SIG-M5 (cell line): ENCODE data around the gene COLEC12.
"Not testable (repeated sequence)": the region's sequence is repeated elsewhere in the genome, so short reads cannot be mapped to it uniquely, and the experiment has no call there.

Source experiments
- DNase-seq: peaks from one replicate; lab custom pipeline; 2025; lab: John Stamatoyannopoulos, UW

The COLEC12 gene

DNA sequence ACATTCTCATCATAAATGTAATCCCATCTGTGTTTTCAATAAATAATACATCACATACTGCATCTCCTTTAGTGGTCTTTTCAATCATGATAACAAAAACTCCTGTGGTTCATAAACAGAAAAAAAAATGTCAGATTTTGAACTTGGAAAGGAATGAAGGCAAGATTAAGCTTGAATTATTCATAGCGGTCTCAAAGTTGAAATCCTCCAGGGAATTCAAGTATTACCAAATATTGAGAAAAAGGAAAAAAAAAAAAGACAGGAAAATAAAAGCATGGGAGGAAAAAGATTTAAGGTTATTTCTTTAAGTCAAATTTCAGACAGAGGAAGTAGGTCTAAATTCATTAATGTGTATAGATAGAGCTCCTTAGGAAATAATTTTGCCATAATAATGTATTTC, 92.1 kb downstream of the COLEC12 start:
- DNase-seq, result no peak

DNA sequence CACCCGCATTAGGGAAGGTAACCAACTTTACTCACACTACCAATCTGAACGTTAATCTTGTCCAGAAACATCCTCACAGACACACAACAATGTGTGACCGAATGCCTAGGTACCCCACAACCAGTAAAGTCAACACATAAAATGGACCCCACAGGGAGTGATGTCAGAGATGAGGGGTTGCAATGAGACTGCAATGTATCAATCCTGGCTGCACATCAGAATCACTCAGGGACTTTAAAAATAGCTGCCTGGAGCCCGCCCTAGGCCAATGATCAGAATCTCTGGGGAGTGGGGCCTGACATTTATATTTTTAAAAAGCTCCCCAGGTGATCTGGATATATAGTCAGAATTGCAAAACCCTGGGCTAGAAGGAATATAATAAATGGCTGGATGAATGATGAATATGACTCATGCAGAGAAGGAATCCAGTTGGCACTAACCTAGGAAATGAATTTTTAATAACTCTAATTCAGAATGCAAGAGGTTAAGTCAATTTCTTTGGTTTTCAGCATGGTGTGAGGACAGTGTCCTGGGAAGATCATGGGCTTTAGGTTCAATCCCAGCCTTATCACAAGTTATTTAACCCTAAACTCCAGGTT, 92.8 kb downstream of the COLEC12 start:
- DNase-seq, result no peak

DNA sequence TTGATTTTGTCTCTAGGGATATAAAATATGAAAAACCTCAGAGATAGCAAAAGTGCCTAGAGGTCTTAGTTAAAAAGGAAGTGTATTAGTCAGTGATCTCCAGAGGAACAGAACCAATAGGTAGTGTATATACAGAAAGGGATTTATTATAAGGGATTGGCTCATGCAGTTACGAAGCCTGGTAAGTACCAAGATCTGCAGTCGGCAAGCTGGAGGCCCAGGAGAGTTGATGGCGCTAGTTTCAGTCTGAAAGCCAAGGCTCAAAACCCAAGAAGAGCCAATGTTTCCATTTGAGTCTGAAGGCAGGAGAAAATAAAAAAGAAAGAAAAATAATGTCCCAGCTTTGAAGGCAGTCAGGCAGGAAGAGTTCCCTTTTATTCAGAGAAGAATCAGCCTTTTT, 93.3 kb downstream of the COLEC12 start:
- no peak for DNase-seq

DNA sequence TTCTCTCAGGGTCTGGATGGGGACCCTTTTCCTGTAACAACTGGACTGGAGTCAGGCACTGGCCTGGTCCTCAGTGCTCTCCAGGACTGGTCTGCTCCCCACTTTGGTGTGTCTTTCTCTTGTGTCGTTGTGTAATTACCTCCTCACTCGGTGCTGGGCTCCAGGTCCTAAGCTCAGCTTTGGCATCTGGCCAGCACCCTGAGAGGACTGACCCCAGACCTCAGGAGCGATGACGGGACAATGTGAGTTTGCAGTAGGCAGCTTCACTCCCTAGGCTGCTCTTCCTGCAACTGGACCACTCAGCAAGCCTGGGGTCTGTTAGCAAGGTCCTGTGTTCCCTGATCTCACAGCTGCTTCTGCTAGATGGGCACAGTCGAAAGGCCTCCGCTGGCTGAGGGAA, 93.8 kb downstream of the COLEC12 start:
- no peak for DNase-seq

DNA sequence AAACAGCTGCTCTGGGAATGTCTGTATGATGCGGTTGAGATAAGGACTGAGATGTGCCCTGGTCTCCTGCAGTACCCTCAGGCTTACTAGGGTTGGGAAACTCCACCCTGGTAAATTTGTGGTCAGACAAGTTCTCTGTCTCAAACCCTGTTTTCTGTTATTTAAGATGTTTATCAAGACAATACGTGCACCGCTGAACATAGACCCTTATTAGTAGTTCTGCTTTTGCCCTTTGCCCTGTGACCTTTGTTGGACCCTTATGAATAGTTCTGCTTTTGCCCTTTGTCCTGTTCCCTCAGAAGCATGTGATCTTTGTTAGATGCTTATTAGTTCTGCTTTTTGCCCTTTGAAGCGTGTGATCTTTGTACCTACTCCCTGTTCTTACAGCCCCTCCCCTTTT, 95.5 kb downstream of the COLEC12 start:
- DNase-seq, result not testable (repeated sequence)

DNA sequence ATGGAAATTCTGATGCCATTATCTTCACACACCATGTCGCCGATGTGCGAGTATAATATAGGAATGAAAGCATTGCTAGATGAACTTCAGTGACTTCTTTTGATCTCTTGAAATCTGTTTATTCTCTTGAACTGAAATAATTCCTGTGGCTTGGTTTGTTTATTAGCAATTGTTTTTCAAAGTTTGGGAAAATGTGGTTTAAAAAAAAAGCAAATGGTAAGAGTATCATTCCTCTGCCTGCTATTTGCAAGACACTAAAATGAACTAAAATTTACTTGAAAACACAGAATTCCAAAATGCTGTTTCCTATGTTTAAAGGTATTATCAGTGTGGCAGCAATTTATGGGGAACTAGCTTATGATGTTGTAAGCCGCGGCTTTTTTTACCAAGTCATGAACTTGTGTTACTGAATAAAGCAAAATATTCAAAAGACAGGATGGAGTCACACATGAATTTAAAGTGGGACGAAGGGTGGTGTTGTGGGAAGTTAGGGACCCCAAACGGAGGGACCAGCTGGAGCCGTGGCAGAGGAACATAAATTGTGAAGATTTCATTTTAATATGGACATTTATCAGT, 96.4 kb downstream of the COLEC12 start:
- DNase-seq, result no peak

DNA sequence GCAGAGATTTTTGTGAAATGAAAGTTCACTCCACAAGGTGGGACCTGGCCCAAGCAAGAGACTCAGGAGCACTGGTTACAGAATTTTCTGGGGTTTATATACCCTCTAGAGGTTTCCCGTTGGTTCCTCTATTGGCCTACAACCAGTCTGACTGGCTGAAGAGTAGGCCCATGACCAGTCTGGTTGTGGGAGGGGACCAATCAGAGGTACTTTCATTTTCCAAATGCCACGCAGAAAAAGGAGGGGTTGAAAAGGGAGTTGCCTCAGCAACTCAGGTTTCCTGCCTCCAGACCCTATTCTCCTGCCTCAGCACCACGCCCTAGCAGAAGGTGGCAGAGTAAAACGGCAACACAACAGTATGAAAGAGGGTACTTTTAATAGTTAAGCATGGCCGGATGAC, 98.4 kb downstream of the COLEC12 start:
- DNase-seq, result no peak

DNA sequence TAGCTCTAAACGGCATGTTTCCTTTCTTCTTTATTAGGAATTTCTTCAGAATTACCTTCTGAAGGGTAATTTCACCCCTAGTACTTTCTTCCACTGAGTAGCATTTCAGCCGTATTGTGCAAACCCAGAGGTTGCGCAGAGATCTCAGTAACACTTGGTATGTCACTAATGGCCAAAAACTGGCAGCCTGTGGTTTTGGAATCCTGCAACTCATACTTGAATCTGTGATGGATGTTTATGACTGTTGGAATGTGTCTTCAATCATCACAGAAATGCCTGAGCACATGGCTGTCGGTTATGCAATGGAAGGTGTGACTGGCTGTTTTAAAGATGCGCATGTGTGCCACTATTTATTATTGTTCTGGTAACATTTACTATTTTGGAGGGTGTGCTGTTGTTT, 100.0 kb downstream of the COLEC12 start:
- DNase-seq, result peak; percentile 25

DNA sequence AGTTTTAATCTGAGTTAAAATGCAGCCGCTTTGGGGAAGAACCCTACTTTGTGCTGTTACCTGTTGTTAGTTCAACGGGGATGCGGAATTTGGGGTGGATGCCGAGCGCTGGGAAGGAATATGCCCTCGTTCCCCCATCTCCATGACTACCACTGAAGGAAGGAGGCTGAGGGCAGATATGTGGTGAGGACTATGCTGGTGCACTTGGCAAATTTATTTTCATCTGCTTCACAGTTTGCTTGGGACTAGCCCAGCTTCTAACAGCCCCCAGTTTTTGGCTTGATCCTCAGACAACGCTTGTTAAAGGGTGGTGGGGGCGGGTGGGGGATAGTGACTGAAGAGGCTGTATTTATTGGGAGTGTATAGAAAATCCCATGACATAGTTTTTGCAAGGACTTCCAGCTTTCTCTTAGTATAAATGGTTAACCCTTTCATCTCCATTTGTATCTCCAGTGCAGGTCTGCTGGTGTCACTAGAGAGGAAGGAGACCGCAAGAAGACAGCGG, 100.8 kb downstream of the COLEC12 start:
- DNase-seq, result no peak

DNA sequence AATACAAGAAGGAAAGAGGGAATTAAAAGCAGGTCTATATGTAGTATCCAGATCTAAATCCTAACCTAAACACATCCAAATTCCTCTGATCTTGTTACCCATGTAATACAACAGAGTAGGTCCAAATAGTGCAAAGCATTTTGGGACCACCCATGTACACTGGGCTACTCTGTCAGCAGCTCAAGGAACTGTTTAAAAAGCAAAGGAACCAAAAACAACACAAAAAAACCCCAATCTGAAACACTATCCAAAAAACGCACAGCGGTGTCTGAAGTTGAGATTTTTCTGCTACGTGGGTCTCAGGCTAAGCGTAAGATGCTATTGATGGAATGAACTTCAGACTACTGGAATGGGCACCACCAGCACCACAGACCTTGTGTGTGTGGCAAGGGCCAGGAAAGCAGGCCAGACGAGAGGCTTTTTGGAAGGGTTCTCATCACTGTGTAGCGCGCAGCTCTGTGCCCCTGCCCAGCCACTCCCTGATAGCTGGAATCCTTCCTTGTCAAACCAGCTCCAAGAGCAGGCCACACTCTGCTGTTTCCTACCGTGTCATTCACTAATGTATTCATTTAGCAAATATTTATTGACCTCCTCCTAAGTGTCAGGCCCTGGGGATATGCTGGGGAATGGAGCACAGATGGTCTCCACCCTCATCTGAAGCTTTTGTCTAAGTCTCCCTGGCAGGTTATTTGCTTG, 101.4 kb downstream of the COLEC12 start:
- DNase-seq, result no peak

DNA sequence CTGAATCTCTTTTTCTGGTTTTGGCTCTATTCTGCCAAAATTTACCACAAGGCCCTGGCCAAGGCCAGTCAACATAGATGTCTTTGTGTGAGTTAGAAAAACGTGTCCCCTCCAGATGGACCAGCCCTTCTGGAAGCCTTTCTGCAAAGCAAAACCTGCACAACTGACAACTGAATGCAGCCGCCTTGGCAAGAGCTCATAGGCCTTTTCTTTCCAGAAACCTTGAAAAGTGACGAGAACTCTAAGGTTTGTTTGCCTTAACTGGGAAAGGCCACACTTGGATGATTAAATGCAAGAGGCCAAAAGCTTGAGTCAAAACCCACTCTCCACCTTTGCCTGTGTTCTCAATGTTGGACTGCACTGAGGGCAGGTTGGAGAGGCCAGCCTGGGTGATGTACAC, 103.9 kb downstream of the COLEC12 start:
- no peak for DNase-seq

DNA sequence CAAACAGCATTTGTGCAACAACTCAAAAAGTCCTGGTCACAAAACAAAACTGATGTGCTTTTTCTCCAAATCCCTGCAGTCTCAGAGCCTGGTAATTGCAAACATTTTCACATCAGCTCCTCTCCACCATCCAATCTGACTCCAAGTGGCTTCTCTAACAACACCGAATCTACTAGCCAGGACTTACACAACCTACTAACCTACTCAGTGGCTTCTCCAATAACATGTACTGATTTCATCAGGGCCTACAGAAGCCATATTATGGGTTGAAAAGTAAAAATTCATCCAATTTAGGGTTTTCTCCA, 104.3 kb downstream of the COLEC12 start:
- DNase-seq, result no peak

DNA sequence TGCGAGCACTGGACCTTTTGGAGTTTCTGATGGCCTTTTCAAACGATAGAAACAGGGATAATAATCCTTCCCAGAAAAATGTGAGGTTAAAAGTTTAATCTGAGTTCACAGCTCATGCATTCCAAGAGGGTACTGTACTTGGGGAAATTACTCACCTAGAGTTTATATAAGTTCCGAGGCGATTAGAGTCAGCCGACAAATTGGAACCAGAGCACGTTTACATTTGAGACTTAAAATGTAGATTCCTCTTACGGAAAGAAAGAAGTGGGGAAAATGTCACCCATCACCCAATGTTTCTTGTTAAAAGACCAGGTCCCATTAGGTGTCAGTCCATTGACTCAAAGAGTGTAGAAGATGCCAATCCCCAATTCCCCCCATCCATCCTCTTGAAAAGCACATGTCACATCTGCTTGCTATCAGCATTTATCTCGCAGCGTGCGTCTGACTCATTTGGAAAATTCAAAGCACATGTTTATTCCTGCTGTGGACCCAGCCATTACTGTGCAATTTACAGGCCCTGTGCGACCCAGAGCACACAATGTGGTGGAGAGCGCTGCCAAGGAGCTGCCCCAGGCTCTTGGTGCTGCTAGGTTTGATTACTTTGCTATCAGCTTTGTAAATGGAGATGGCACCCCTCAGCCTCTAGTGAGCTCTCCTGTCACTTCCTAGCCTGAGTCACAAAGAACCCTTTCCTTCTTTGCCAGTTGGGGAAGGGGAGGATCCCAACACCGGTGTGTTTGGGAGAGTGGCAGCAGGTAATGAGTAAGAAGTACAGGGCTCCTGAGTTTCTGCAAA, 104.8 kb downstream of the COLEC12 start:
- no peak for DNase-seq

DNA sequence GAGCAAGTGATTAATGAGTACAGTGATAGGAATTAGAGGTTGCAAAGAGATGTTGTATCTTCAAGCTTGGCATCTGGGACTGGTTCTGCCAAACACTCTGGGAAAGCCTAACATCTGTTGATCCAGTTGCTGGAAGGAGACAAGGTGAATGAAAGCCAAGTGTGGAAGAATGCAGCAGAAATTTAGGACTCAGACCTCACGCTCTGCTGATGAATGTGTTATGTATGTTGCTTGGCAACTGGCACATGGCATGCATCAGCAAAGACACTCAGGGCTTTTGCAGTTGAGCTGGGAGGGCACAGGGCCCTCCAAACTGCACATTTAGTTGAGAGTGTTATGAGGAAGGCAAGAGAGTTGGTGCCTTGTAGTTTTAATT, 105.5 kb downstream of the COLEC12 start:
- no peak for DNase-seq

DNA sequence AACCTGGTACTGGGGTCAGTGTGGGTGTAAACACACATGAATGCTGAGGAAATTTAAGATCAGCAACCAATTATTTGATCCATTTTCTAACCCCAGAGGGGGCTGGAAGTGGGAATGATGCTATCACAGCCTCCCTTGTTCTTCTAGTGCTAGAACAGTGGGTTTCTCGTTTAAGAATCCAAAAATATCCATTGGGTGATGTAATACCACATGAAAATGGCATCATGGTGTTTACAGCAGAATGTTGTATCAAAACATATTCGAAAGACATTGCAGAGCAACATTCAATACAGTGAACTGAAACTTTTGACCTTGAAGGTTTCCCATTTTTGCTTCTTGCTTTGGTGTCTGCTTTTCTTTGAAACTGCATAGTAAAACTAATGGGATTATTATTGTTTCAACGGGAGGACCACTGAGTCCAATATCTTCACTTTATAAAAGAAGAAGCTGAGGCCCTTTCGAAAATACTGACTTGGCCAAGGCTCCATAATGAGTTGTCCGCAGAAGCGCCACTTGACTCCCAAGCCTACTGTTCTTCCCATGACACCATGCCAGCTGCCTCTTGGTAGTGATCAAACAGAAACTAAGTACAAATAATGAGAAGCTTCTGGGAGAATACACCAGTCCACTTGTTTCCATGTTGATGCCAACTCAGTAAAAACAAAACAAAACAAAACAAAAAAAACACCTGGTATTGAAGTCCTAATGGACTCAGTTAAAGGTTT, 106.1 kb downstream of the COLEC12 start:
- no peak for DNase-seq

DNA sequence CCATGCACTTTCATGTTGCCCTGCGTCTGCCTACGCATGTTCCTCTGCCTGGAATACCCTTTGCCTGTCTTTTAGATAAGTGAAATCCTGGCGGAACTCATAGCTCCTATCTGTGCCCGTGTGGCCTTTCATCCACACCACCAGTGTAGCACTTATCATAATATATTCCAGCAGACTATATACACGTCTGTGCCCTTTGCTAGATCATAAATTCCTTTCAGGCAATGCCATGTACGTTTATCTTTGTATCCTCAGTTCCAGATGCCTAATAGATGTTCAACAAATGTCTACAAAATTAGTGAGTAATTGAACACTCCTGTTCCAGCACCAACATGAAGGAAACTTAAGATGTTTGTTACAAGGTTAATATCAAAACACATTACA, 106.9 kb downstream of the COLEC12 start:
- DNase-seq, result no peak

DNA sequence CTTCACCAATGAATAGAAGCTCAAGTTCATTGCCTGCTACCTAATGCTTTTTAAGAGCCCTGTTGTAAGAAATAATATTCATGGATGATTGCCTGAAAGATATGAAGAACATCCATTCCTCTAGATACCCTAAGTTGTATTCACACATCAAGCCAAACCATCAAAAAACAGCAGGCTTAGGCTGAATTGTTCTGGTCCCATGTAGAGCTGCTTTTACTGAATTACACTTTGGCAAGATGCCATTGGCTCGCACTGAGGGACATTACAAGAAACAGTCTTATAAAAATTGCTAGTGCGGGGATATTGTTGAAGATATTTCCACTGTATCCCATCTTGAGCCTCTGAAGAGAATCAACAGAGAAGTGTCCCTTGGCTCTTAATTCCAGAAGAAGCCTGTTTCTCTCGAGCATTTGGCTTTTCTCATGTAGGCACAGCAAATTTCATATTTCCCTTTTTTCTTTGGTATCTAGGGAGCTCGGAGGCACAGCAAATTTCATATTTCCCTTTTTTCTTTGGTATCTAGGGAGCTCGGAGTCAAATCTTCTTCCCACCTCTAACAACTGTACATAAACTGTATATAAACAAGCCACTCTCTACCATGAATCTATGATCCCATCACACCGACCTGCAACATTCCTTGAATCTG, 107.5 kb downstream of the COLEC12 start:
- no peak for DNase-seq

DNA sequence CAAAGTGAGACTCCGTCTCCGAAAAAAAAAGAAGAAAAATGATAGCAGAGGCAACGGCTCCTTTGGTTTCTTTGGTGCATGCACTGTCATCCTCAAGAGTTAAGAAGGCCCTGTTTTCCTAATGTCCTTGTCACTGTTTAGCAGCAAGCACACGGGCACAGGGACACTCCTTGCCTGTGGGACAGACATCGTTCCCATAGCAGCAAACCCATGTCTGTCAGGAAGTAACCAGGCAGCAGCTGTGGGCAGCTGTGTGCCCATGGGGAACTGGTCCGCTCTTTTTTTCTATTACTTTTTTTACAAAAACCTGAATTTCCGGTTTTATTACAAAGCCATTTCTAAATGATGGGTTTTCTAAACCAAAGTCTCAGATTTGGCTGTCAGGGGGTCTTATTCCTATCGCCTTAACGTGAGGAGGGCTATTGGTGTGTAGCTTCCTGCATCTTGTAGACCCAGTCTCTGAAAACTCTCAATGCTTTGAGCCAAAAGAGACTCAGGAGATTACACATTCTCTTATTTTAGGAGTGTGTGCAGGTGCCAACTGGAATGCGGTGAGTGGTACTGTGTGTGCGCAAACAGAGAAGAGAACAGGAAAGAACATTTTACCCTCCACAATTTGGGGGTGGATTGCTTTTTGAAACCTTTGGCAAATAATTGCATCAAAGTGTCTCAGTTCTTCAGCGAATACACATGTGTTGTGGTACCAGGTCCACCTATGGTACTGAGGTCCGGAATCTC, 109.6 kb downstream of the COLEC12 start:
- DNase-seq, result no peak

DNA sequence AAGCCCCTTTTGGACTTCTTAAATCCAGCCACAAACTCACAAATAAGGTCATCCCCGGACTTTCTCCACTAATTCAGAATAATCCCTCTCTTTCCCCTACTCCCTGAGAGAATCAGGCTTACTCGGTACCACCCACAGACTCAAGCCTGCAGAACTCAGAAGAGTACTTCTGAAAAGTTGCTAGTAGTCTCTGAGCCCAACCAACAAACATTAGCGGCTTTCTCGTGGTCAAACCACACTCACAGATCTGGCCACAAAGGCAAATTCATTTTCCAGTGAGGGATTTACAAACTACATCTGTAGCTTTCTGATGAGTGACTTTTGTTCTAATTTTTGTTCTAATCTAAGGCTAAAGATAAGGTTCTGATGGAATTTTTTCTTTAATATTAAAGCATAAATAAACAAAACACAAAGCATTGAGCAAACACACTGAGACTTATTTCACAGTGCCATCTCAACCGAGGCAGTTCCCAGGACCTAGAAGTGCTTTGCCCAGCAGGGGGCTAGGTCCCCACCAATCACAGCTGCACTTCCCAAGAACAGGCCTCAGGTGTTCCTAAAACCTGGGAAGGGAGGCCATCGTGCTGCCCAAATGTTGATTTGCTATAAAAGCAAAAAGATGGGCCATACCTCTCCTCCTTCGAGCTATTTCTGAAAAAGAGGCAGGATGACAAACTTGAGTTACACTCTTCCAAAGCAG, 110.7 kb downstream of the COLEC12 start:
- no peak for DNase-seq

DNA sequence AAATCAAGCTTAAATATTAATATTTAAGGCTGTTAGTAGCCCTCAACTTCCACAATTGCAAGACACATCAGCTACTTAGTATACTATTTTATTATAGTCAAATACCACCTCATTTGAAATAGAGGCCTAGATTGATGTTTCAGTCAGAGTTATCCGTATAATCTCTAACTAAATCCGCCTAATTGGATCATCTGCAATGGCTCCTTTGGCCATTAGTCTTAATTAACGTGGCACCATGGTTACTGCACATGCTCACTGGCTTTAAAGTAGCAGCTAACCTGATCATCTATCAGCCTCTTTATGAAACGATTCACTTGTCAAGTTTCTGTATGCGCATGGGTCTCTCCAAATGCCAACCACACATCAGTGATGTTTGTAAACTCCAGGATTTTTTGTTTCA, 112.3 kb downstream of the COLEC12 start:
- DNase-seq, result no peak

DNA sequence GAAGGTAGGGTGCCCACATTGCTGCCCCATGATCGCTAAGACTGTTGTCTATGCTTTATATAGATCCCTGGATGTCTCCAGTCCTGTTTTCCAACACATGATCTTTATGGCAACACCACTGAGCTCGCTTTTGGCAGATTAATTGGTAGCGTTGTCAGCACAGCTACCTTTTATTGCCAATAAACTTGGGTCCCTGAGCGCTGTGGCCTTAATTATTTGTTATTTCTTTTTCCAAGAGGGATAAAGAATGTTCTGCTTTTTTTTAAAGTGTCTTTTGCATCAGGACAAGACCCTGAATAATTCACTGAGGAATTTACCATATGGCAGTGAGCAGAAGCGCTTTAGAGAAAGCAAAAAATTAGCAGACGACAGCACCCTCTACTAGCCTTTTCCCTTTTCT, 113.5 kb downstream of the COLEC12 start:
- no peak for DNase-seq
